Lower lobe of right lung (tissue), 2 donors: ENCODE measurements around the gene CLCF1. TPM values are rescaled to one million over a fixed set of nuclear protein-coding genes. Genes with fewer than 3 reads are reported as not detected.
A peak's percentile ranks its signal among the peaks of the same experiment; 100 is the strongest.

ENCODE experiments used
- ATAC-seq, 2 donors: fragments of 200-7000 bp; cut with Tn5 transposase; one replicate each; pipeline ENCODE4 v1.9.1; 2020 to 2022; ENCODE audit warnings: mild to moderate bottlenecking in 2 of 2, moderate library complexity in 2 of 2
- DNase-seq: peaks from one replicate; pipeline ENCODE4 v3.0.0-alpha.2; 2020
- H3K27ac ChIP-seq: fragments of 200-600 bp; one replicate; pipeline ENCODE4 v1.8.0; 2022
- H3K27me3 ChIP-seq: fragments of 200-600 bp; one replicate; pipeline ENCODE4 v1.8.0; 2022; ENCODE audit warnings: low read depth
- H3K36me3 ChIP-seq: fragments of 200-600 bp; one replicate; pipeline ENCODE4 v1.8.0; 2022; ENCODE audit warnings: mild to moderate bottlenecking
- H3K4me1 ChIP-seq: fragments of 200-600 bp; one replicate; pipeline ENCODE4 v1.8.0; 2022
- H3K4me3 ChIP-seq: fragments of 200-600 bp; one replicate; pipeline ENCODE4 v1.8.0; 2022; ENCODE audit warnings: mild to moderate bottlenecking
- H3K9me3 ChIP-seq: fragments of 200-600 bp; one replicate; pipeline ENCODE4 v1.8.0; 2022
- CTCF ChIP-seq: fragments of 200-600 bp; IDR thresholded peaks from one replicate; pipeline ENCODE4 v1.8.0; 2022; ENCODE audit warnings: antibody characterized with exemption, mild to moderate bottlenecking
- intact Hi-C: fragments of 100-400 bp; cut with DNase I; formaldehyde crosslinking; loops from one replicate; pipeline ENCODE4 v1.11.0; 2022
- total RNA-seq: library from RNA; stranded (reverse); fragmentation: NEBNext Ultra II Directional; extraction: Animal tissue kit (Norgen Biotek cat#: 25700); gene quantifications from one replicate; pipeline ENCODE4 v1.2.1, GENCODE V29; 2021
- donor health status: DM: no; HTN: yes; CAD: no; lungs with severe emphysema.

Gene CLCF1
- total RNA-seq, 1 donor from 2014 or later = 3.7 TPM

DNA sequence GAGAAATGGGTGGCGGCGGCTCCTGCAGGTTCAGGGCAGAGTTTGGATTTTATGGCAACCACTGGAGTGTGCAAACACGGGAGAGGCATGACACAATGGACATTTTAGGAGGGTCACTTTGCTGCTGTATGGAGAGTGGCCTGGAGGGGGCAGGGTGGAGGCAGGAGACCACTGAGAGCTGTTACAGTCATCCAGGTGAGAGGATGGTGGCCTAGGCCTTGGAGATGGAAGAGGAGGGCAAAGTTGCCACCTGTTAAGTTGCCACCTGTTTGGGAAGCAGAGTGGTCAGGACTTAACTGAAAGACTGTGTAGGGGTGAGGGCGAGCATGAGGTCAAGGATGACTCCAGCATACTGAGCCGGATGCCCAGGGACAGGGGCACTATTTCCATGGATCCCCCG is 16.1 kb upstream of the CLCF1 start:
- H3K4me3 ChIP-seq = no peak overlapping the region
- H3K36me3 ChIP-seq = no peaks in the 10 kb centered on the region
- H3K27ac ChIP-seq = no peak overlapping the region
- peaks cover 16% of the 10 kb centered on the region for H3K4me1 ChIP-seq
- ATAC-seq (no peak), DNase-seq (no peak)
- intact Hi-C loops = loop anchor here (5.0 kb wide), 1 partner anchor 37 kb away; the partner anchor contains the start of gene POLD4
- H3K27me3 ChIP-seq = no peaks in the 10 kb centered on the region
- TF ChIP-seq CTCF = peak; percentile 44
- H3K9me3 ChIP-seq = no peaks in the 10 kb centered on the region

GRCh38 chr11:67387518-67387917 is 14.1 kb upstream of the CLCF1 start:
- ATAC-seq (no peak), DNase-seq (no peak)
- no peak overlapping the region for H3K4me3 ChIP-seq
- intact Hi-C loops = loop anchor here (5.0 kb wide), 1 partner anchor 35 kb away; the partner anchor contains the start of gene POLD4
- TF ChIP-seq CTCF = no peak
- no peaks in the 10 kb centered on the region for H3K36me3 ChIP-seq
- no peaks in the 10 kb centered on the region for H3K27me3 ChIP-seq
- H3K27ac ChIP-seq = no peak overlapping the region
- no peaks in the 10 kb centered on the region for H3K9me3 ChIP-seq
- H3K4me1 ChIP-seq = peaks cover 15% of the 10 kb centered on the region

- no peak for DNase-seq
- no peak for ATAC-seq
- H3K4me3 ChIP-seq = no peak overlapping the region
- no peaks in the 10 kb centered on the region for H3K27me3 ChIP-seq
- intact Hi-C loops = loop anchor here (5.0 kb wide), 1 partner anchor 35 kb away; the partner anchor contains the start of gene POLD4
- H3K4me1 ChIP-seq = peaks cover 15% of the 10 kb centered on the region
- no peak overlapping the region for H3K27ac ChIP-seq
- no peak for TF ChIP-seq CTCF
- no peaks in the 10 kb centered on the region for H3K9me3 ChIP-seq
- H3K36me3 ChIP-seq = no peaks in the 10 kb centered on the region
Measured at GRCh38 chr11:67387069-67387468, 13.7 kb upstream of the CLCF1 start.

DNA sequence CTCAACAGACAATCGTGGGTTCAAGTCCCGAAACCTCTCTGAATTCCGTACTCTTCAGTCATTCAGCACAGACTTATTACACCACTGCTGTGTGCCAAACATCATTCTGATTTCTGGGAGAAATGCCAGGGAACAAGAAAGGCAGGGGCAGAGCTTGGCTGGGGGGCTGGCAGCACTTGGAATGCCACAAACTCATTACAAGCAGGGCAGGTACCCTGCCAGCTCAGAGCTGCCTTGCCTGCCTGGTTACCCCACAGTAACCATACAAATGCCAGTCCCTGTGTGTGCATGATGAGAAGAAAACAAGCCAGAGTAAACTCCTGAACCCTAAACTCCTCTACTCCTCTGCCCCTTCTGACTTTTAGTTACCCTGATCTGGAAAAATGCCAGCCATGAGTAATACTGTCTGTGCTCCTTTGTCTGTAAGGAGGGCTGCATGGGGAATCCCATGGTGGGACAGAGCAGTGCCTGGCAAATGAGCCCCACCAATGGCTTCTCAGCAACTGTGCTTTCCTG is 11.5 kb upstream of the CLCF1 start:
- TF ChIP-seq CTCF = no peak
- intact Hi-C loops = loop anchor here (5.0 kb wide), 1 partner anchor 33 kb away; the partner anchor contains the start of gene POLD4
- DNase-seq = no peak
- Histone ChIP-seq H3K4me3 (no peak overlapping the region), H3K4me1 (peaks cover 21% of the 10 kb centered on the region), H3K9me3 (no peaks in the 10 kb centered on the region), H3K27me3 (no peaks in the 10 kb centered on the region), H3K27ac (no peak overlapping the region), H3K36me3 (no peaks in the 10 kb centered on the region)
- ATAC-seq = peak; percentile 4 to 10

- H3K36me3 ChIP-seq = no peaks in the 10 kb centered on the region
- H3K4me3 ChIP-seq = no peak overlapping the region
- peak; percentile 88 to 91 for ATAC-seq
- no peaks in the 10 kb centered on the region for H3K9me3 ChIP-seq
- H3K4me1 ChIP-seq = peaks cover 21% of the 10 kb centered on the region
- intact Hi-C loops = no loop called here
- no peak overlapping the region for H3K27ac ChIP-seq
- peak; percentile 85 for DNase-seq
- peak; percentile 96 for TF ChIP-seq CTCF
- no peaks in the 10 kb centered on the region for H3K27me3 ChIP-seq
Measured at GRCh38 chr11:67382276-67383136, 9.1 kb upstream of the CLCF1 start.
